Keratinocyte (primary cell): ENCODE data around the gene TMEM271. TPM values are rescaled to one million over a fixed set of nuclear protein-coding genes. Genes with fewer than 3 reads are reported as not detected.

Experiments used
- DNase-seq: peaks from one replicate; pipeline ENCODE4 v3.0.0-alpha.2; 2011; ENCODE audit warnings: low read depth, missing footprints, low spot score
- FAIRE-seq: peaks from 2 replicates; lab custom pipeline; 2011; peaks lifted over from hg19 to GRCh38; lab: Jason Lieb, UNC
- H2AFZ ChIP-seq: 2 replicates; pipeline ENCODE4 v1.6.0; 2012; ENCODE audit warnings: low read length, control low read depth, inconsistent platforms; ENCODE audit not compliant: control insufficient read depth
- H3K27ac ChIP-seq: 2 replicates; pipeline ENCODE4 v1.5.1; 2011; ENCODE audit warnings: low read length; ENCODE audit not compliant: control insufficient read depth, insufficient read depth
- H3K27me3 ChIP-seq: 3 replicates; pipeline ENCODE4 v1.6.0; 2011; ENCODE audit warnings: low read length; ENCODE audit not compliant: control insufficient read depth, insufficient read depth; ENCODE audit errors: extremely low read depth
- H3K36me3 ChIP-seq, 2 experiments: 2 replicates in 1 of 2; 3 replicates in 1 of 2; pipeline ENCODE4 v1.5.1; 2011; ENCODE audit warnings: low read length in 2 of 2, mild to moderate bottlenecking in 1 of 2; ENCODE audit not compliant: control insufficient read depth in 2 of 2, insufficient read depth in 2 of 2; ENCODE audit errors: extremely low read depth in 1 of 2
- H3K4me1 ChIP-seq: 3 replicates; pipeline ENCODE4 v1.5.1; 2011; ENCODE audit warnings: low read length; ENCODE audit not compliant: control insufficient read depth, insufficient read depth; ENCODE audit errors: extremely low read depth
- H3K4me2 ChIP-seq: 3 replicates; pipeline ENCODE4 v1.6.0; 2011; ENCODE audit warnings: low read depth, low read length; ENCODE audit not compliant: control insufficient read depth, insufficient read depth; ENCODE audit errors: extremely low read depth
- H3K4me3 ChIP-seq, 3 experiments: fragments of 200-600 bp in 1 of 3; sonication (generic) in 1 of 3; 2 replicates in 2 of 3; 3 replicates in 1 of 3; pipeline ENCODE4 v1.5.1; 2011 to 2016; ENCODE audit warnings: low read length in 3 of 3, mild to moderate bottlenecking in 3 of 3, control low read depth in 2 of 3, inconsistent platforms in 1 of 3, low read depth in 1 of 3, mixed read lengths in 1 of 3, mixed run types in 1 of 3, moderate library complexity in 1 of 3; ENCODE audit not compliant: control insufficient read depth in 2 of 3, insufficient read depth in 2 of 3; ENCODE audit errors: extremely low read depth in 1 of 3
- H3K79me2 ChIP-seq: 2 replicates; pipeline ENCODE4 v1.6.0; 2012; ENCODE audit warnings: low read length; ENCODE audit not compliant: control insufficient read depth, insufficient read depth
- H3K9ac ChIP-seq: 3 replicates; pipeline ENCODE4 v1.6.0; 2011; ENCODE audit warnings: low read length; ENCODE audit not compliant: control insufficient read depth, insufficient read depth; ENCODE audit errors: extremely low read depth
- H3K9me1 ChIP-seq: 3 replicates; pipeline ENCODE4 v1.6.0; 2011; ENCODE audit warnings: low read length; ENCODE audit not compliant: control insufficient read depth, insufficient read depth; ENCODE audit errors: extremely low read depth
- H3K9me3 ChIP-seq: 2 replicates; pipeline ENCODE4 v1.5.1; 2012; ENCODE audit warnings: low read depth, low read length; ENCODE audit not compliant: control insufficient read depth
- H4K20me1 ChIP-seq: 3 replicates; pipeline ENCODE4 v1.6.0; 2011; ENCODE audit warnings: low read length; ENCODE audit not compliant: control insufficient read depth, insufficient read depth; ENCODE audit errors: extremely low read depth
- CTCF ChIP-seq, 3 experiments: IDR thresholded peaks in 1 of 3; conservative IDR thresholded peaks in 1 of 3; optimal IDR thresholded peaks in 1 of 3; 2 replicates in 2 of 3; 3 replicates in 1 of 3; pipeline versions ENCODE3 to v1.5.1; 2011; ENCODE audit warnings: low read length in 3 of 3, mild to moderate bottlenecking in 3 of 3, moderate library complexity in 2 of 3, control low read depth in 1 of 3, inconsistent platforms in 1 of 3; ENCODE audit not compliant: insufficient read depth in 2 of 3; ENCODE audit errors: extremely low read depth in 1 of 3
- EZH2 ChIP-seq: IDR thresholded peaks from one replicate; pipeline ENCODE4 v1.6.1; 2012; ENCODE audit warnings: inconsistent platforms, mild to moderate bottlenecking, low read length, moderate library complexity
- dilution Hi-C: fragments of 300-500 bp; cut with MboI; formaldehyde crosslinking; loops from one replicate; pipeline ENCODE4 v1.7.0; 2020; ENCODE audit warnings: low sequenced_read_pairs; ENCODE audit not compliant: extremely low pct_ligation_motif_present
- polyA plus RNA-seq, 5 experiments: library from polyadenylated mRNA; depleted of rRNA in 3 of 5; stranded (reverse) in 3 of 5; stranded (forward) in 1 of 5; unstranded in 1 of 5; fragments of >200 nt; gene quantifications; 1 replicate in 1 of 5; 2 replicates in 3 of 5; 3 replicates in 1 of 5; pipeline versions ENCODE4 v1.2.1 to v1.2.3, GENCODE V29; 2011 to 2012; ENCODE audit warnings: missing spikeins in 2 of 5, low read depth in 1 of 5, low replicate concordance in 1 of 5

The TMEM271 gene
- polyA plus RNA-seq, 1 donor (not counting 4 experiments of a cell fraction or from before 2014, with no cell fraction given) = not detected

- DNase-seq = no peak
- H3K27ac ChIP-seq = no peak overlapping the region
- no peaks in the 10 kb centered on the region for H3K36me3 ChIP-seq
- no peak for FAIRE-seq
- H3K4me1 ChIP-seq = no peaks in the 10 kb centered on the region
- no peaks in the 10 kb centered on the region for H3K9me3 ChIP-seq
- H3K9ac ChIP-seq = no peak overlapping the region
- H2AFZ ChIP-seq = no peak overlapping the region
- no peaks in the 10 kb centered on the region for H3K79me2 ChIP-seq
- dilution Hi-C loops = no loop called here
- H3K9me1 ChIP-seq = no peaks in the 10 kb centered on the region
- H3K4me3 ChIP-seq = no peak overlapping the region
- no peak overlapping the region for H3K4me2 ChIP-seq
- no peaks in the 10 kb centered on the region for H3K27me3 ChIP-seq
- no peaks in the 10 kb centered on the region for H4K20me1 ChIP-seq
- TF ChIP-seq CTCF (optimal IDR thresholded peaks at IDR 0.05 in 1 of 3, IDR thresholded peaks at IDR 0.05 in 1 of 3, conservative IDR thresholded peaks at IDR 0.05 in 1 of 3; ENCODE audit: extremely low read depth in 1 of 3, insufficient read depth in 2 of 3, low read length in 3 of 3) = no peak
- no peak for TF ChIP-seq EZH2
These were observed 12.3 kb upstream of the TMEM271 start for GRCh38 chr4:588351-588849.

GRCh38 chr4:587671-588350 is 11.7 kb upstream of the TMEM271 start:
- no peaks in the 10 kb centered on the region for H3K9me1 ChIP-seq
- H3K9me3 ChIP-seq = no peaks in the 10 kb centered on the region
- H3K36me3 ChIP-seq = no peaks in the 10 kb centered on the region
- H3K27ac ChIP-seq = no peak overlapping the region
- DNase-seq (no peak), FAIRE-seq (no peak)
- H3K4me1 ChIP-seq = no peaks in the 10 kb centered on the region
- no peaks in the 10 kb centered on the region for H3K27me3 ChIP-seq
- no peak overlapping the region for H3K9ac ChIP-seq
- no peaks in the 10 kb centered on the region for H4K20me1 ChIP-seq
- H3K4me3 ChIP-seq = no peak overlapping the region
- TF ChIP-seq EZH2 = no peak
- no peak for TF ChIP-seq CTCF (optimal IDR thresholded peaks at IDR 0.05 in 1 of 3, IDR thresholded peaks at IDR 0.05 in 1 of 3, conservative IDR thresholded peaks at IDR 0.05 in 1 of 3; ENCODE audit: extremely low read depth in 1 of 3, insufficient read depth in 2 of 3, low read length in 3 of 3)
- H3K4me2 ChIP-seq = no peak overlapping the region
- dilution Hi-C loops = no loop called here
- no peaks in the 10 kb centered on the region for H3K79me2 ChIP-seq
- H2AFZ ChIP-seq = no peak overlapping the region
